Keratinocyte (primary cell): ENCODE data around the gene ZNF232.
A peak's percentile ranks its signal among the peaks of the same experiment; 100 is the strongest.

Experiments used
- EZH2 ChIP-seq: IDR thresholded peaks from one replicate; pipeline ENCODE4 v1.6.1; 2012; ENCODE audit warnings: inconsistent platforms, mild to moderate bottlenecking, low read length, moderate library complexity
- TF ChIP-seq, protein P1 (sequence below), 3 experiments: IDR thresholded peaks in 1 of 3; conservative IDR thresholded peaks in 1 of 3; optimal IDR thresholded peaks in 1 of 3; 2 replicates in 2 of 3; 3 replicates in 1 of 3; pipeline versions ENCODE3 to v1.5.1; 2011; ENCODE audit warnings: low read length in 3 of 3, mild to moderate bottlenecking in 3 of 3, moderate library complexity in 2 of 3, control low read depth in 1 of 3, inconsistent platforms in 1 of 3; ENCODE audit not compliant: insufficient read depth in 2 of 3; ENCODE audit errors: extremely low read depth in 1 of 3

DNA sequence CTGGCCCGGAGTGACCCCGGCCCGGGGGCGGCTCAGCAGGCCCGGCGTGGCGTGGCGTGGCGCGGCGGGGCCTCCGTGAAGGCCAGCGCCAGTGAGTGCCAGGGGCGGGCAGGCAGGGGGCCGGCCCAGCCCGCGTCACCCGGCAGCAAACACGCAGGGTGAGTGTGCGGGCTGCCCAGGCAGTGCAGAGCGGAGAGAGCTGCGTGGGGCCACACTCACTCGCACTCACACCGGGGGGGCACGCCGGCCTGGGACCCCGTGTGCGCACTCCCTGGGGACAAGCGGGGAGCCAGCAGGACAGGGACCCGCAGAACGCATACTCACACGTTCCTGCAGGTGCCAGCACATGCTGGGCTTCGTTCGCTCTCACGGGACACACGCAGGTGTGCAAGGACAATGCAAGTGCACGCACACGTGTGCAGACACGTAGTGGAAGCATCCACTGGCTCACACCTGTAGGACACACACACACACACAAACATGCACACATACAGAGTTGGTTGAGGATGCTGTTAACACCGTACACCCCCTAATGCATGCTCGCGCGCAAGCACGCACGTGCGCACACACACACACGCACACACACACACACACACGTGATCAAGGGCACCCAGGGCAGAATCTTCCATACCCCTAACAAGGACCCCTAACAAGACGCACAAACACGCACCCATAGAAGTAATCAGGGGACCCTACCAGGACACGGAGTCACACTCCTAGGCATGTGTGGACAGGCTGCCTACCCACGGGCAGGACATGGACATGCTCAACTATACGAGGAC is 11.9 kb upstream of the ZNF232 start:
- peak; percentile 61 for TF ChIP-seq EZH2
- TF ChIP-seq, protein P1, sequence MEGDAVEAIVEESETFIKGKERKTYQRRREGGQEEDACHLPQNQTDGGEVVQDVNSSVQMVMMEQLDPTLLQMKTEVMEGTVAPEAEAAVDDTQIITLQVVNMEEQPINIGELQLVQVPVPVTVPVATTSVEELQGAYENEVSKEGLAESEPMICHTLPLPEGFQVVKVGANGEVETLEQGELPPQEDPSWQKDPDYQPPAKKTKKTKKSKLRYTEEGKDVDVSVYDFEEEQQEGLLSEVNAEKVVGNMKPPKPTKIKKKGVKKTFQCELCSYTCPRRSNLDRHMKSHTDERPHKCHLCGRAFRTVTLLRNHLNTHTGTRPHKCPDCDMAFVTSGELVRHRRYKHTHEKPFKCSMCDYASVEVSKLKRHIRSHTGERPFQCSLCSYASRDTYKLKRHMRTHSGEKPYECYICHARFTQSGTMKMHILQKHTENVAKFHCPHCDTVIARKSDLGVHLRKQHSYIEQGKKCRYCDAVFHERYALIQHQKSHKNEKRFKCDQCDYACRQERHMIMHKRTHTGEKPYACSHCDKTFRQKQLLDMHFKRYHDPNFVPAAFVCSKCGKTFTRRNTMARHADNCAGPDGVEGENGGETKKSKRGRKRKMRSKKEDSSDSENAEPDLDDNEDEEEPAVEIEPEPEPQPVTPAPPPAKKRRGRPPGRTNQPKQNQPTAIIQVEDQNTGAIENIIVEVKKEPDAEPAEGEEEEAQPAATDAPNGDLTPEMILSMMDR (optimal IDR thresholded peaks at IDR 0.05 in 1 of 3, IDR thresholded peaks at IDR 0.05 in 1 of 3, conservative IDR thresholded peaks at IDR 0.05 in 1 of 3; ENCODE audit: extremely low read depth in 1 of 3, insufficient read depth in 2 of 3, low read length in 3 of 3): no peak
